Measurements from ENCODE around the gene KRTAP12-2.
"Not testable (repeated sequence)": the region's sequence is repeated elsewhere in the genome, so short reads cannot be mapped to it uniquely, and the experiment has no call there.

The KRTAP12-2 gene

GRCh38 chr21:44650265-44650972 is 16.3 kb downstream of the KRTAP12-2 start:
- DNase-seq (ENCODE audit: low read depth) = no peak

DNA sequence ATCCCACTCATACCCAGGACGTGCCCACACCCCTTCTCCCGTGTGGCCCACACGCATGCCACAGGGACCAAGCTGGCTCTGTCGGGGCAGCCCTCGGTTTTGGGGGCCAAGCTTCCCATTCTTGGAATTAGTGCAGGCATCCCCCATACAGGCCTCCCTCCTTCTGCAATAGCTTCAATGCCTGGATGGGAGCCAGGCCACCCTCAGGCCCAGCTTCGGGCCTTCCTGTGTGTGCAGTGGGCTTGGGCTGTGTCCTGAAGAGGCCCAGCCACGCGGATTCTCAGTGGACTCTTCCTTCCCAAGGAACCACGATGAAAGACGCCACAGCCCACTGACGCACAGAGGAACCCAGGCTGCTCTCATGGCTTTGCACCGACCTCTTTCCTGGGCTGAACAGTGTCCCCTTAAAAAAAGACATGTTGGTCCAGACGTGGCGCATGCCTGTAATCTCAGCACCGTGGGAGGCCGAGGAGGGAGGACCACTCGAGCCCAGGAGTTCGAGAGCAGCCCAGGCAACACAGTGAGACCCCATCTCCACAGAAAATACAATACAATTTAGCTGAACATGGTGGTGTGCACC is 17.1 kb downstream of the KRTAP12-2 start:
- no peak for DNase-seq (ENCODE audit: low read depth)

- DNase-seq (ENCODE audit: low read depth) = no peak
These were observed 18.0 kb downstream of the KRTAP12-2 start for GRCh38 chr21:44648557-44649311.

DNA sequence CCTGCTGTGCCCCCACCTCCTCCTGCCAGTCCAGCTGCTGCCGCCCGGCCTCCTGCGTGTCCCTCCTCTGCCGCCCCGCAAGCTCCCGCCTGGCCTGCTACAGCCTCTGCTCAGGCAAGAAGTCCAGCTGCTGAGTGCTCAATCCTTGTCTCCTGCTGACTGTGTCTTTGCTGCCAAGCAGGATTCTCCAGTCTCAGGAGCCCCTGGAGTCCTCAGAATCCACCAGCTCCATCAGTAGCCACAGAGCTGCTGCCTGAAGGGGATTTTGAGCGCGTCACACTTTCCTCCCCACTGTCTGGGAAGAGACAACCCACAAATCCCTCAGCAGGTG is 19.5 kb downstream of the KRTAP12-2 start:
- DNase-seq (ENCODE audit: low read depth) = no peak

GRCh38 chr21:44646366-44647221 is 20.1 kb downstream of the KRTAP12-2 start, which contains the start of gene KRTAP10-11:
Gene KRTAP10-11, plus strand, starts transcription at chr21:44646414. Its CDS starts 45 bp downstream, at chr21:44646459.
- DNase-seq (ENCODE audit: low read depth) = not testable (repeated sequence)

DNA sequence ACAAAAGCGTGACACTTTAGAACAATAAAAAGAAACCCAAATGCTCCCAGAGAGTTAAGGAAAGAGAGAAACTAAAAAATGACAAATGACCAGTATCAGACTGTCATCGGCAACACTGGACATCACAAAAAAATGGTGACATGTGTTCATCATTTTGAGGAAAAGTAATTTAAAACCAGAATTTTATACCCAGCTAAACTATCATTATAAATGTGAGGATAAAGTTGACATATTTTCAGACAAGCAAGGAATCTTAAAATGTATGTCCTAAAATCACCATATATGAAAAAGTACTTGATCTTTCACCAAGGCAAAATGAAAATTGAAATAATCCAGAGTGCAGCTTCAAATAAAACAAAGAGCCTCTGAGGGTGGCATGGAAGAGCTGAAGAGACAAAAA is 21.8 kb downstream of the KRTAP12-2 start:
- no peak for DNase-seq (ENCODE audit: low read depth)

GRCh38 chr21:44643741-44644310 is 22.9 kb downstream of the KRTAP12-2 start:
- no peak for DNase-seq (ENCODE audit: low read depth)

GRCh38 chr21:44640761-44641160 is 26.0 kb downstream of the KRTAP12-2 start:
- no peak for DNase-seq (ENCODE audit: low read depth)

DNA sequence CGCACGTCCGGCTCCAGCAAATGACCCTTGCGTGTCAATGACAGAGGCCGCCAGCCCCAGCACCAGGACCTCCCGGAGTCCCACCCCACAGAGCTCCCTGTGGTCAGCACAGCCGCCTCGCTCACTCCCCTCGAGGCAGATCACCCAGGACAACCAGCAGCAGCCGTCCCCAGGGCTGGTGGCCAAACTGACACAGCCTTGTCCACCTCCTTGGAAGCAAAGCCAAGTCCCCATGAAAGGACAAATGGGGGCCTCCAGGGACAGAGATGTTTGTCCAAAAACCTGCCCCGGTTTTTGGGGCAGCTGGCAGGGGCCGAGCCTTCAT is 27.4 kb downstream of the KRTAP12-2 start:
- DNase-seq (ENCODE audit: low read depth) = no peak

DNA sequence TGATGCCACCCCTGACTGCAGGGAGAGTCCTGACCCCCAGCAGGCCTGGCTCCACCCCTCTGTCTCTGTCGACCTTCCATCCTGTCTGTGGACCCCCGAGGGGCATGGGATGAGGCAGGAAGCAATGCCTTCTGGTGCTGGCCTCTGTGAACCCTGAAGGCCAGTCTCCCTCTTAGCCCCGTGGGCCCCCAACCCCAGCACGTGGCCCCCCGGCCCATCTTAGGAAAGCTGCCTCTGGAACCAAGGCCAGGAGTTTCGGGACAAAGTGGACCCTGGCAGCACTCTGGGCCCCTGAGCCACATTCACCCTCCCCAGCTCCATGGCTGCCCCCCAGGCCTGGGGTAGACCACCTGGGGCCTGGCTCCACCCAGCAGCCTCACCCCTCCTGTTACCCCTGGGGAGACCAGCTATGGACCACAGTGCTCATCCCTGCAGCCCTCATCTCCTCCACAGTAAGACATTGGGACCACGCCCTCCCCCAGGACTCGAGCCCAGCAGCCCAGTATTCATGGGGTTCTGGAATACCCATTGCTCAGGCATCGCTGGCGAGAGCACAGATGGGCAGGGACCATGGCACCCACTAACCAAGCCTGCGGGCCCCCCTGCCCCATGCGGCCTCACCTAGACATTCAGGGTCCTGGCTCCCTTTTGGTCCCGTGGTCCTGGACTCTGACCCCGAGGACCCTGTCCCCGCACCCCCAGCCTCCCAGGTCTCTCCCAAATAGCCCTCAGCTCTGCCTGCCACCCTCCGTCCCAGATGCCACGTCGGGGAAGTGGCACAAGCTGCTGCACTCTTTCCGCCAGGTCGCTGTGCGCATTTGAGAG is 28.0 kb downstream of the KRTAP12-2 start:
- DNase-seq (ENCODE audit: low read depth) = not testable (repeated sequence)

- DNase-seq (ENCODE audit: low read depth) = not testable (repeated sequence)
These were observed 28.8 kb downstream of the KRTAP12-2 start for GRCh38 chr21:44637851-44638348.

DNA sequence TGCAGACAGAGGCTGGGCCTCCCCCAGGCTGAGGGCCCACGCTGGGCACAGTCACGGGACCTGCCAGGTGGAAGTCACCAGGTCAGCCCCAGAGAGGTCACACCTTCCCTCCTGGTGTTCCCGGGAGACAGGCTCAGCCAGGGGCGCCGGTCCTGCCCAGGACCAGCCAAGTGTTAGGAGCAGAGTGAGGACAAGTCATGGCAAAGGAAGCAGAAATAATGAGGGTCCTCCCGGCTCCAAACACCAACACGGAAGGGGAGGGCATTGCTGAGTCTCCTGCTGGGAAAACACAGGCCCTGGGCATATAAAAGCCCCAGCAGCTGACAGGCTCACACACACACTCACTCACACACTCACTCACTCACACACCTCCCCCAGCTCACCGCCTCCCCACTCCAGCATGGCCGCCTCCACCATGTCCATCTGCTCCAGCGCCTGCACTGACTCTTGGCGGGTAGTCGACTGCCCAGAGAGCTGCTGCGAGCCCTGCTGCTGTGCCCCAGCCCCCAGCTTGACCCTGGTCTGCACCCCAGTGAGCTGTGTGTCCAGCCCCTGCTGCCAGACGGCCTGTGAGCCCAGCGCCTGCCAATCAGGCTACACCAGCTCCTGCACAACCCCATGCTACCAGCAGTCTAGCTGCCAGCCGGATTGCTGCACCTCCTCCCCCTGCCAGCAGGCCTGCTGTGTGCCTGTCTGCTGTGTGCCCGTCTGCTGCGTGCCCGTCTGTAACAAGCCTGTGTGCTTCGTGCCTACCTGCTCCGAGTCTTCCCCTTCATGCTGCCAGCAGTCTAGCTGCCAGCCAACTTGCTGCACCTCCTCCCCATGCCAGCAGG is 29.5 kb downstream of the KRTAP12-2 start, which contains the start of gene KRTAP10-10:
Gene KRTAP10-10 (plus strand): TSS at position 339 of the 833 bp plus-strand sequence. CDS start 62 bp downstream, at position 401.
- DNase-seq (ENCODE audit: low read depth) = no peak

- no peak for DNase-seq (ENCODE audit: low read depth)
These were observed 30.3 kb downstream of the KRTAP12-2 start for GRCh38 chr21:44636209-44637017.

GRCh38 chr21:44632067-44632466 is 34.7 kb downstream of the KRTAP12-2 start:
- DNase-seq (ENCODE audit: low read depth) = no peak

DNA sequence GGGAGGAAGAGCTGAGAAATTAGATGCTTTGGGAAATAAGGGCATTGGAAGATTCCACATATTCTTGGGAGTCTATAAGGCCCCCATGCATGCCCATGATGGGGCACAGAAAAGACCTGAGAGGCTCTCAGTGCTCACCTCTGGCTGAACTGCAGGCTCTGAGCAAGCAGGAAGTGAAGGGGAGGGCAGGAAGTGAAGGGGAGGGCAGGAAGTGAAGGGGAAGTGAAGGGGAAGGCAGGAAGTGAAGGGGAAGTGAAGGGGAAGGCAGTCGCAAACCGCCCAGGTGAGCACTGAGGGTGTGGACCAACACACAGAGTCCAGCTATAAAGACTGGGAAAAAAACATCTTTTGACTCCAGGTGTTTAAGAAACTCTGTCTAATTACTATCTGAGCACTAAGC is 36.3 kb downstream of the KRTAP12-2 start:
- DNase-seq (ENCODE audit: low read depth) = no peak

DNA sequence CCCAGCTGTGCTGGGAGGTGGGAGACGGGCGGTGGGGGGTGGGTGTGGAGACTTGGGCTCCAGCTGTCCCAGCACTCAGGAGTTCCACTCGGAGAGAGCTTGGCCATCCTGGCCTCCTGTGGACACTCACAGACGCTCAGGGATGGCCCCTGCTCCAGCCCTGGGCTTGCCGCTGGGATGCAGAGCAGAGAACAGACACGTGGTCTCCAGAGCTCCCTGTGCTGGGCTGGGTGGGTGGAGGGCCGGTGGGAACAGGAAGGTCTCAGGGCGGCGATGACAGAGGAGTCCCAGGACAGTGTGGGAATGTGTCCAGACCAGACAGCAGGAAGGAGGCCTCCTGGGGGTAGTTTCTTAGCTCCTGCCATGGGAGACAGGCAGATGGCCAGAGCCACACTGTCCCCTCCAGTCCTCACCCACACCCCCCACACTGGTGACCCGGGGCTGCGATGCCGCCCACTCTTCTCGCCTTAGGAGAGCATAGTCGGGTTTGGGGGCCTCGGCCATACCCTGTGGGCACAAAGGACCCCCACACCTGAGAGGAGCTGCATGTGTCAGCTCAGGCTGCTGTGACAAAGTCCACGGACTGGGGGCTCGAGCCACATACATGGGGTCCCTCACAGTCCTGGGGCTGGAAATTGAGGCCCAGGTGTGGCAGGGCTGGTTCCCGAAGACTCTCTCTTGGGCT is 37.9 kb downstream of the KRTAP12-2 start:
- no peak for DNase-seq (ENCODE audit: low read depth)

DNA sequence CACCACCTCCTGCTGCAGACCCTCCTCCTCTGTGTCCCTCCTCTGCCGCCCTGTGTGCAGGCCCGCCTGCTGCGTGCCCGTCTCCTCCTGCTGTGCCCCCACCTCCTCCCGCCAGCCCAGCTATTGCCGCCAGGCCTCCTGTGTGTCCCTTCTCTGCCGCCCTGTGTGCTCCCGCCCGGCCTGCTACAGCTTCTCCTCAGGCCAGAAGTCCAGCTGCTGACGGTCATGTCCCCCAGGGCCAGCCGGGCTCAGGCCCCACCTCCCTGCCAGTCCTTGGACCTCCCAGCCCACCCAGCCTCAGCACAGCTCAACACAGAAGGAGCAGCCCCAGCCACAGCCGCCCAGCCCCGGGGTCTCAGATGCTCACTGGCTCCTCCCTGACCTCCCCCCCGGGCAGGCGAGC is 38.9 kb downstream of the KRTAP12-2 start:
- DNase-seq (ENCODE audit: low read depth) = not testable (repeated sequence)

DNA sequence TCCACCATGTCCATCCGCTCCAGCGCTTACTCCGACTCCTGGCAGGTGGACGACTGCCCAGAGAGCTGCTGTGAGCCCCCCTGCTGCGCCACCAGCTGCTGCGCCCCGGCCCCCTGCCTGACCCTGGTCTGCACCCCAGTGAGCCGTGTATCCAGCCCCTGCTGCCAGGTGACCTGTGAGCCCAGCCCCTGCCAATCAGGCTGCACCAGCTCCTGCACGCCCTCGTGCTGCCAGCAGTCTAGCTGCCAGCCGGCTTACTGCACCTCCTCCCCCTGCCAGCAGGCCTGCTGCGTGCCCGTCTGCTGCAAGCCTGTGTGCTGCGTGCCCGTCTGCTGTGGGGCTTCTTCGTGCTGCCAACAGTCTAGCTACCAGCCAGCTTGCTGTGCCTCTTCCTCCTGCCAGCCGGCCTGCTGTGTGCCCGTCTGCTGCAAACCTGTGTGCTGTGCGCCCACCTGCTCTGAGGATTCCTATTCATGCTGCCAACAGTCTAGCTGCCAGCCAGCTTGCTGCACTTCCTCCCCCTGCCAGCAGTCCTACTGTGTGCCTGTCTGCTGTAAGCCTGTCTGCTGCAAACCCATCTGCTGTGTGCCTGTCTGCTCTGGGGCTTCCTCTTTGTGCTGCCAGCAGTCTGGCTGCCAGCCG is 39.4 kb downstream of the KRTAP12-2 start:
- not testable (repeated sequence) for DNase-seq (ENCODE audit: low read depth)
